ENCODE results near the gene DCD. TPM values are rescaled to one million over a fixed set of nuclear protein-coding genes. Genes with fewer than 3 reads are reported as not detected.

DCD gene
- total and polyA plus RNA-seq, 10 of the 15 experiments (the other 5 are each of a cell fraction or from before 2014, with no cell fraction given), result not detected

- Histone ChIP-seq H3K9ac (ENCODE audit: control insufficient read depth, insufficient read depth, low read length) (no peak overlapping the region), H3K36me3 (ENCODE audit: control insufficient read depth in 2 of 2, insufficient read depth in 2 of 2, low read length in 1 of 2) (no peaks in the 10 kb centered on the region), H3K4me2 (ENCODE audit: control insufficient read depth, insufficient read depth) (no peak overlapping the region), H3K4me3 (no peak overlapping the region), H3K27me3 (replicated peaks in 1 of 2; ENCODE audit: control insufficient read depth in 2 of 2, insufficient read depth in 2 of 2, low read length in 1 of 2) (no peaks in the 10 kb centered on the region), H2AFZ (ENCODE audit: control insufficient read depth, low read depth, low read length) (no peak overlapping the region), H4K20me1 (ENCODE audit: control insufficient read depth, insufficient read depth) (no peaks in the 10 kb centered on the region), H3K79me2 (ENCODE audit: control insufficient read depth, insufficient read depth, low read length) (no peaks in the 10 kb centered on the region), H3K4me1 (ENCODE audit: control insufficient read depth, insufficient read depth, low read length) (no peaks in the 10 kb centered on the region), H3K9me3 (replicated peaks; ENCODE audit: control insufficient read depth, insufficient read depth, low read length) (no peaks in the 10 kb centered on the region; the same call in 2 of the 3 replicates), H3K27ac (ENCODE audit: control insufficient read depth, insufficient read depth) (no peak overlapping the region)
- ATAC-seq (no peak), DNase-seq (ENCODE audit: low read depth, low spot score) (no peak), FAIRE-seq (no peak)
- intact Hi-C loops (cut with micrococcal nuclease; ENCODE audit: unreplicated experiment), result no loop called here
- CTCF ChIA-PET, result no interaction called here
- TF ChIP-seq STAT3 (IDR thresholded peaks at IDR 0.05; ENCODE audit: low read depth, low read length) (no peak), MYB (IDR thresholded peaks at IDR 0.05; ENCODE audit: borderline replicate concordance, low read depth, low read length) (no peak), REST (IDR thresholded peaks at IDR 0.05; ENCODE audit: low read depth, low read length) (no peak), JUNB (IDR thresholded peaks at IDR 0.05) (no peak), E4F1 (IDR thresholded peaks at IDR 0.05; ENCODE audit: borderline replicate concordance, partially characterized antibody) (no peak), CBX5 (IDR thresholded peaks at IDR 0.05; ENCODE audit: low read depth) (no peak), SIN3A (IDR thresholded peaks at IDR 0.05; ENCODE audit: low read depth, low read length) (no peak), JUND (IDR thresholded peaks at IDR 0.05; ENCODE audit: low read depth, low read length) (no peak), BMI1 (IDR thresholded peaks at IDR 0.05; ENCODE audit: borderline replicate concordance) (no peak), PML (IDR thresholded peaks at IDR 0.05; ENCODE audit: low read length) (no peak), BCL11A (IDR thresholded peaks at IDR 0.05; ENCODE audit: low read depth, low read length) (no peak), MXI1 (IDR thresholded peaks at IDR 0.05; ENCODE audit: low read depth, low read length) (no peak), TARDBP (IDR thresholded peaks at IDR 0.05; ENCODE audit: borderline replicate concordance) (no peak), SPI1 (IDR thresholded peaks at IDR 0.05; ENCODE audit: borderline replicate concordance, insufficient read depth, low read depth, low read length) (no peak), BRCA1 (IDR thresholded peaks at IDR 0.05; ENCODE audit: low read depth, low read length) (no peak), FOXK2 (IDR thresholded peaks at IDR 0.05) (no peak), CHD2 (IDR thresholded peaks at IDR 0.05; ENCODE audit: borderline replicate concordance, low read depth, low read length) (no peak), EED (IDR thresholded peaks at IDR 0.05; ENCODE audit: low read depth) (no peak), SKIL (IDR thresholded peaks at IDR 0.05; ENCODE audit: low read depth, poor library complexity, severe bottlenecking) (no peak)
- RAD21 ChIA-PET (ENCODE audit: unreplicated experiment), result no interaction called here
- SMC1A ChIA-PET (ENCODE audit: uncharacterized antibody, unreplicated experiment), result no interaction called here
- no TSS peak for BruUV-seq (replicated peaks)
- POLR2A ChIA-PET, result no interaction called here
- in situ Hi-C loops (cut with MboI), result no loop called here
- WGBS (ENCODE audit: insufficient coverage, insufficient replicate concordance, low lambda C conversion rate, missing lambda C conversion rate), result 30% methylated on average over 3 of the region's 3 CpGs
These were observed 20.9 kb downstream of the DCD start for GRCh38 chr12:54627304-54627703.
